NCI-H1694 treated with DMSO at 0.1 percent for 48 hours (cell line): ENCODE data around the gene GLT8D1.

Experiments
- DNase-seq: peaks from one replicate; lab custom pipeline; 2025; lab: John Stamatoyannopoulos, UW

GLT8D1 gene

GRCh38 chr3:52712291-52713212, 7.0 kb upstream of the GLT8D1 start:
- DNase-seq = no peak

GRCh38 chr3:52710512-52710911, 4.9 kb upstream of the GLT8D1 start:
- DNase-seq = no peak

- DNase-seq = no peak
These were observed 2.0 kb upstream of the GLT8D1 start for GRCh38 chr3:52707585-52707984.

- no peak for DNase-seq
These were observed 228 bp downstream of the GLT8D1 start for GRCh38 chr3:52705438-52705687.

GRCh38 chr3:52704611-52705437, 767 bp downstream of the GLT8D1 start:
- no peak for DNase-seq

GRCh38 chr3:52703341-52703740, 2.2 kb downstream of the GLT8D1 start:
- no peak for DNase-seq

GRCh38 chr3:52697632-52697965, 8.0 kb downstream of the GLT8D1 start:
- no peak for DNase-seq

GRCh38 chr3:52696830-52697631, 8.6 kb downstream of the GLT8D1 start:
- no peak for DNase-seq

GRCh38 chr3:52695798-52696671, 9.6 kb downstream of the GLT8D1 start:
- DNase-seq = no peak

GRCh38 chr3:52694528-52695189, 10.9 kb downstream of the GLT8D1 start:
- DNase-seq = no peak

- no peak for DNase-seq
These were observed 12.5 kb downstream of the GLT8D1 start for GRCh38 chr3:52693071-52693470.

GRCh38 chr3:52690560-52690959, 15.0 kb downstream of the GLT8D1 start:
- DNase-seq = no peak

GRCh38 chr3:52689151-52689550, 16.4 kb downstream of the GLT8D1 start:
- DNase-seq = no peak

GRCh38 chr3:52688266-52688665, 17.3 kb downstream of the GLT8D1 start:
- no peak for DNase-seq

GRCh38 chr3:52685709-52686691, 19.6 kb downstream of the GLT8D1 start, which contains the start of the genes GNL3 and PBRM1:
Gene GNL3 (plus strand): TSS chr3:52686032. CDS start chr3:52686093, 61 bp downstream.
Gene PBRM1 (minus strand): TSS chr3:52685913.
- peak; percentile 55 for DNase-seq

- peak; percentile 36 for DNase-seq
These were observed 20.3 kb downstream of the GLT8D1 start for GRCh38 chr3:52685285-52685708.

GRCh38 chr3:52684184-52684583, 21.4 kb downstream of the GLT8D1 start:
- no peak for DNase-seq

GRCh38 chr3:52683611-52684010, 22.0 kb downstream of the GLT8D1 start:
- DNase-seq = no peak

- no peak for DNase-seq
These were observed 23.6 kb downstream of the GLT8D1 start for GRCh38 chr3:52682016-52682415.

GRCh38 chr3:52681596-52681995, 24.0 kb downstream of the GLT8D1 start:
- no peak for DNase-seq
